DOHH2 (cell line): ENCODE measurements around the gene PLCB3.

ENCODE experiments used
- EZH2phosphoT487 ChIP-seq: fragments of 200-600 bp; sonication (generic); IDR thresholded peaks from 2 replicates; pipeline ENCODE4 v1.6.1; 2017; ENCODE audit warnings: borderline replicate concordance, mild to moderate bottlenecking, antibody characterized with exemption, low read length, moderate library complexity, mixed read lengths
- TF ChIP-seq, protein P1 (sequence below): fragments of 200-600 bp; sonication (generic); IDR thresholded peaks from one replicate; pipeline ENCODE4 v1.5.1; 2014; ENCODE audit warnings: antibody characterized with exemption, mild to moderate bottlenecking, low read depth, low read length; ENCODE audit not compliant: poor library complexity, severe bottlenecking

DNA sequence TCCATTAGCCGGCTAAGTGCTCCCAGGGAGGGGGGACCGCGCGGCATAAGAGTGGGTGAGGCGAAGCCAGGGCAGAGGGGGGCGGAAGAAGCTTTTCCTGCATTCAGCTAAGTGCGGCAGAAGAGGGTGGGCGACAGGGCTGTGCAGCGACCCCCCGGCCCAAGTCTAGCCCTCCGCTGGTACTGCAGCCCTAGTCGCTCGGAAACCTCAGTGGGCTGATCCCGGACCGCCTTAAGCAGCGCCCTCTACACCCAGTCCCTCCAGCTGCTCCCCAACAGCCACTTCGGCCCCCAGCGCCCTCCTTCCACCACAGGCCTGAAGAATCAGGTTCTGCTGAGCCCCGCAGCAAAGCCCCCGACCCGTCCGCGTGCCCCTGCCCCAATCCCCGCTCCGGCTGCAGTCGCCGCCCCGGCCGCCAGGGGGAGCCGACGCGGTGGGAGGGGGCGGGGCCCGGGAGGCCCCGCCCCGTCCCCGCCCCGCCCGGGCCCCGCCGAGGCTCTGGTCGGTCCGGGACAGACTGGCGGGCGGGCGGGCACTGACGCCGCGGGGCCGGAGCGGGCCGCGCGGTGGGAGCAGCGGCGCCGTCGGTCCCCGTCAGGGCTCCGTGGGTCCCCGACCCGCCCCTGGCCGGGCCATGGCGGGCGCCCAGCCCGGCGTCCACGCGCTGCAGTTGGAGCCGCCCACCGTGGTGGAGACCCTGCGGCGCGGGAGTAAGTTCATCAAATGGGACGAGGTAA lies at the start of gene PLCB3:
- TF ChIP-seq, protein P1, sequence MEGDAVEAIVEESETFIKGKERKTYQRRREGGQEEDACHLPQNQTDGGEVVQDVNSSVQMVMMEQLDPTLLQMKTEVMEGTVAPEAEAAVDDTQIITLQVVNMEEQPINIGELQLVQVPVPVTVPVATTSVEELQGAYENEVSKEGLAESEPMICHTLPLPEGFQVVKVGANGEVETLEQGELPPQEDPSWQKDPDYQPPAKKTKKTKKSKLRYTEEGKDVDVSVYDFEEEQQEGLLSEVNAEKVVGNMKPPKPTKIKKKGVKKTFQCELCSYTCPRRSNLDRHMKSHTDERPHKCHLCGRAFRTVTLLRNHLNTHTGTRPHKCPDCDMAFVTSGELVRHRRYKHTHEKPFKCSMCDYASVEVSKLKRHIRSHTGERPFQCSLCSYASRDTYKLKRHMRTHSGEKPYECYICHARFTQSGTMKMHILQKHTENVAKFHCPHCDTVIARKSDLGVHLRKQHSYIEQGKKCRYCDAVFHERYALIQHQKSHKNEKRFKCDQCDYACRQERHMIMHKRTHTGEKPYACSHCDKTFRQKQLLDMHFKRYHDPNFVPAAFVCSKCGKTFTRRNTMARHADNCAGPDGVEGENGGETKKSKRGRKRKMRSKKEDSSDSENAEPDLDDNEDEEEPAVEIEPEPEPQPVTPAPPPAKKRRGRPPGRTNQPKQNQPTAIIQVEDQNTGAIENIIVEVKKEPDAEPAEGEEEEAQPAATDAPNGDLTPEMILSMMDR: peak; percentile 66
- no peak for TF ChIP-seq EZH2phosphoT487
